HG02642 (cell line): ENCODE data around the gene NAMPT.
"Not testable (repeated sequence)": the region's sequence is repeated elsewhere in the genome, so short reads cannot be mapped to it uniquely, and the experiment has no call there.

ENCODE experiments used
- ATAC-seq: cut with Tn5 transposase; IDR thresholded peaks from one replicate; pipeline ENCODE4 v1.9.1; 2021; ENCODE audit warnings: mild to moderate bottlenecking; ENCODE audit not compliant: unreplicated experiment, poor library complexity

The NAMPT gene

GRCh38 chr7:106284714-106285050 is at the start of gene NAMPT:
Gene NAMPT (minus strand): TSS chr7:106284983. CDS start chr7:106284884, 99 bp downstream.
- no peak for ATAC-seq

- ATAC-seq, result no peak
Observed at GRCh38 chr7:106332201-106332600, 47.4 kb upstream of the NAMPT start.

GRCh38 chr7:106331441-106332175 is 46.8 kb upstream of the NAMPT start:
- no peak for ATAC-seq

- no peak for ATAC-seq
Observed at GRCh38 chr7:106329971-106330733, 45.4 kb upstream of the NAMPT start.

GRCh38 chr7:106329408-106329807 is 44.6 kb upstream of the NAMPT start:
- no peak for ATAC-seq

- no peak for ATAC-seq
Observed at GRCh38 chr7:106327538-106328481, 43.0 kb upstream of the NAMPT start.

- ATAC-seq, result no peak
Observed at GRCh38 chr7:106326594-106327537, 42.1 kb upstream of the NAMPT start.

GRCh38 chr7:106324509-106324908 is 39.7 kb upstream of the NAMPT start:
- ATAC-seq, result not testable (repeated sequence)

- ATAC-seq, result not testable (repeated sequence)
Observed at GRCh38 chr7:106320254-106320770, 35.5 kb upstream of the NAMPT start.

GRCh38 chr7:106318482-106318881 is 33.7 kb upstream of the NAMPT start:
- ATAC-seq, result no peak

- no peak for ATAC-seq
Observed at GRCh38 chr7:106317971-106318370, 33.2 kb upstream of the NAMPT start.

GRCh38 chr7:106316947-106317346 is 32.2 kb upstream of the NAMPT start:
- no peak for ATAC-seq

GRCh38 chr7:106314875-106315274 is 30.1 kb upstream of the NAMPT start:
- ATAC-seq, result no peak

GRCh38 chr7:106313966-106314365 is 29.2 kb upstream of the NAMPT start:
- ATAC-seq, result no peak

GRCh38 chr7:106313456-106313901 is 28.7 kb upstream of the NAMPT start:
- no peak for ATAC-seq

- ATAC-seq, result no peak
Observed at GRCh38 chr7:106312906-106313305, 28.1 kb upstream of the NAMPT start.

GRCh38 chr7:106312099-106312871 is 27.5 kb upstream of the NAMPT start:
- no peak for ATAC-seq

- ATAC-seq, result no peak
Observed at GRCh38 chr7:106309362-106309761, 24.6 kb upstream of the NAMPT start.

- no peak for ATAC-seq
Observed at GRCh38 chr7:106306256-106306655, 21.5 kb upstream of the NAMPT start.
